T1000 (cell line): ENCODE measurements around the gene RICTOR.
A peak's percentile ranks its signal among the peaks of the same experiment; 100 is the strongest.

Experiments used
- DNase-seq: peaks from one replicate; lab custom pipeline; 2025; ENCODE audit warnings: mixed read lengths; lab: John Stamatoyannopoulos, UW

Gene RICTOR

DNA sequence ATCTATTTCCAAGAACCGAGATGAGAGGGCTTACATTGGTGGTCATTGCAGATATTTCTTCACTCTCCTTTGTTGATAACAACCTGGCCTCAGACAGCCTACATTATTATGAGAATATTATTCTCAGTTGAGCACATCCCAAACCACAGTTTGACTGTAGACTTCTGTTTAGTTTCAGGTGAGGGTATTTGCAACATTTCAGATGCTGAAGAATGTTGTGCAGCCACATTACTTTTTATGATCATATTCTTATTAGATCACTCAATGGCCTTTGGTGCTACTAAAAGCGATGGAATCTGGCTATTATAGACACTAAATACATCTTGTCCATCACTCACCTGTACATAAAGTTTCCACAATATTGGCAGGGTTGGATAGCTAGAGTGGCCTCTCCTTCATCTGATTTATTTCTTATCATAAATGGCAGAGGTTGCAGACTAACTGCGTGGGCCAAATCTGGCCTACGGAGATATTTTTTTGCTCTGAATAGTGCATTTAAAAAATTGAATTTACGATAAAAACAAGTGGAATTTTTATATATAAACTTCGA is 26.2 kb upstream of the RICTOR start:
- DNase-seq, result no peak

GRCh38 chr5:39099831-39100230 is 25.6 kb upstream of the RICTOR start:
- DNase-seq, result no peak

GRCh38 chr5:39093352-39093751 is 19.2 kb upstream of the RICTOR start:
- DNase-seq, result no peak

DNA sequence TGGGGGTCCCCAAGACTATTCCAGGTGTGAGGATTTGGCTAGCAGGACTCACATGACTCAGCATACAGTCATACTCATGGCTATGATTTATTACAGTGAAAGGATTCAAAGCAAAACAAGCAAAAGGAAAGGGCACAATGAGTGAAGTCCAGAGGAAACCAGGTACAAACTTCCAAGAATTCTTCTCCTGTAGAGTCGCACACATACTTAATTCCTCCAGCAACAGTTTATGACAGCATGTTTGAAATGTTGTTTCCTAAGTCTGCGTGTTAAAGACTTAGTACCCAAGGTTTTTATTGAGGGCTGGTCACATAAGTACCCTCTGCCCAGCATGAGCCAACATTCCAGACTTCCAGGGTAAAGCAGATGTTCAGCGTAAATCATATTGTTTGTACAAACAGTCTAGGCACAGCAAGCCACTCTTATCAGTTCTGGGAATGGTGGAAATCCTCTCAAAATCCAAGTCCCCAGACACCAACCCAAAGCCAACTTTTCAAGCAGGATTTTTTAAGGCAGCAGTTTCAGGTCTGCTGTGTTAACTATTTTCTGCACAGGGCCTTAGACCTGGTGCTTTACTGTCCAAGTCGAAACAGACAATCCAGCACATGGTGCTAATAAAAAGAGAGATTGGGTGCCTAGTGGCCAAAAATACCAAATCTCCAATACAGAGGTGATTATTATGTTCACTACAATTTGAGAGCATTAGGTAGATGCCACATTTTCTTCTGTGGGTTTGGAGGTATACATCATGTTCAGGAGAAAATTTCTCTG is 18.6 kb upstream of the RICTOR start:
- no peak for DNase-seq

DNA sequence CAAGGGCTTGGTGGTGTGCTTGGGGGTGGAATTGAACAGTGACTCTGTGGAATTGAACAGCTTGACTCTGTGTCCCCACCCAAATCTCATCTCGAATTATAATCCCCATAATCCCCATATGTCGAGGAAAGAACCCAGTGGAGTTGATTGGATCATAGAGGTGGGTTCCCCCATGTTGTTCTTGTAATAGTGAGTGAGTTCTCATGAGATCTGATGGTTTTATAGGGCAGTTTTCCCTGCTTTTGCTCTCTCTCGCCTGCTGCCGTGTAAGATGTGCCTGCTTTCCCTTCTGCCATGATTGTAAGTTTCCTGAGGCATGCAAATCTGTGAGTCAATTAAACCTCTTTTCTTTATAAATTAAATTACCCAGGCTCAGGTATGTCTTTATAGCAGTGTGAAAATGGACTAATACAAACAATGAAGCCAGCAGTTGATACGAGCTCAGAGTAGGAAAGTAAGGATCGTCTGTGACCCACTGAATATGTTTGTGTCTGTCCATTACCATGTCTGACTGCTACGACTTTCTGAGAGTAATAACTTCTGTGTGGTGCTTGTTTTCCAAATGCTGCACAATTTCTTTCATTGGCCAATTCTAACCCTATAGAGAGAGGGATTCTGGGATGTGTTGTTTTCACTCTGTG is 17.9 kb upstream of the RICTOR start:
- DNase-seq, result no peak

DNA sequence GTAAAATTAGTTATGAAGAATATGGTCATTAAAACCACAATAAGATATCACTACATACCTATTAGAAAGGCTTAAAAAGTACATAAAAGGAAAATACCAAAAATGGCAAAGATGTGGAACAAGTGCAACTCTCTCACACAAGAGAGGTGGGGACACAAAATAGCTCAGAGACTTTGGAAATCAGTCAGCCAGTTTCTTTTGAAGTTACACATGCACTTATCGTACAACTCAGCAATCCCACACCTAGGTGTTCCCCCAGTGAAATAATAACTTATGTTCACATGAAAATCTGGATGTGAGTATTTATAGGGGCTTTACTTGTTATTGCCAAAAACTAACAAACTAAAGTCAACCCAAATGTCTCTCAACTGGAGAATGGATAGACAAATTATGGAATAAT is 9.8 kb upstream of the RICTOR start:
- no peak for DNase-seq

- DNase-seq, result no peak
Observed at GRCh38 chr5:39082995-39083394, 8.8 kb upstream of the RICTOR start.

- no peak for DNase-seq
Observed at GRCh38 chr5:39080597-39081204, 6.5 kb upstream of the RICTOR start.

GRCh38 chr5:39080168-39080567 is 6.0 kb upstream of the RICTOR start:
- no peak for DNase-seq

- no peak for DNase-seq
Observed at GRCh38 chr5:39079147-39079546, 4.9 kb upstream of the RICTOR start.

DNA sequence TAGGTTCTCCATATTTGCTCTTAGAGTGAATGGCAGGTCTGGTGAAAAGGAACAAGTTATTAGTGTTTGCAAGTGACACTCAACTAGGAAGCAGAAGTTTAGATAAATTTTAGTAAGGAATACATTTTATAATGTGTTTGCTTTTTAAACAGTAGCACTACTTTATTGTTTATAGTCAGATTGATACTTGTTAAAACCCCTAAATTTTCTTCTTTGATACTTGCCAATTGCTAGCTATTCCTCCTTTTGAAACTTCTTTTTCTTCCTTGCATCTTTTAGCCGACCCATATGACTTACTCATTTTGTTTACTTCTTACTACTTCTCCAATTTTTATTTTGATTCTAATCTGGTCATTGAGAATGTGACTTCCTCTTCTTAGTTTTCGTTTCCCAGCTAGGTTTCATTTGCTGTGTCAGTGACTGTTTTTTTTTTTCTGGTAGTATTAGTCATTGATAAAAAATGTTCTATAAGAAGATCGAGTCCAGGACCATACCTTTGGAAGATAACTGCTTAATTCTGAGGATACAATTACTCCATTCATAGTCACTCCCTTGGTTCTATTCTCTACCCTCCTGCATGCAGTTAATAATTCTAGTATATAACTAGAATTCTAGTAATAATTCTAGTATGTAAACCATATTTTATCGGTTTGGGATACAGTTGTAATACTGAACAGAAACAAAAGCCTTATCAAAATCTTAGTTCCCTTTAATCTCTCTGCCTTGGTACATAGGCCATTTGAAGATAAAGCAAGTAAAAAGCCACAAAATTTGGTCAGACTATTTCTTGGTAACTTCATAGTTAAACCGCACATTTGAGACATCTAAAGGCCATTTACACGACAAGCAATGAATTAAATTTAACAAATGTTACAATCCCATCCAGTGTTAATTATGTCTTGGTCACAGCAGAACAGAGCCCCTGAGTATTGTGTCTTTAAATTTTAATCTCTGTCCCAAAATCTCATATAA is 2.8 kb upstream of the RICTOR start:
- no peak for DNase-seq

DNA sequence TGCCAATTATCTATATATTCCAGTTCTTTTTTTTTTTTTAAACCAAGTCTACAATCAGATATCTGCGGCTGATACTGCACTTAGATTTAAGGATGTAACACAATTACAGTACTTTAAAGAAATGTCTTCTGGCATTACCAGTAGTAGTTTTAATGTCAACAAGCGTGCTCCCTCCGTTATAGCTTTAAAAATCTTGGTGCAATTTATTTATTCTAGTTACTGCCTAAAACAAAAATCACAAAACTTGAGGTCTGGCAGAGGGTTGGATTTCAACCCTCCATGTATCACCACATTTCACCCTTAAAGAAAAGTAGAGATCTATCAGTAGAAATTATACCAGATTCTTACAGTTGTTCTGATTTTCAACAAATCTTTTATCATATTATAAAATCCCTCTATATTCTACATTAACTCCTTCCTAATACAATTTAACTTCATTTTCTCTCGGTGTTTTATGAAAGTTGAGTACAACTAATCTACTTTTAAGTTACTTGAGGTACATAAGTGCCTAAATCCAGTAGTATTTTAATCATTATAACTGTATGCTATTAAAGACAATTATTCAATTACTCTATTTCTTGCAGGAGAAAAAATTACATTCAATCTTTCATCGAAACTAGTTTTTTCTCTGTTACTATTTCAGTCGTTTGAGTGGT is 2.0 kb upstream of the RICTOR start:
- DNase-seq, result no peak

- DNase-seq, result no peak
Observed at GRCh38 chr5:39073767-39074016, 507 bp downstream of the RICTOR start.

DNA sequence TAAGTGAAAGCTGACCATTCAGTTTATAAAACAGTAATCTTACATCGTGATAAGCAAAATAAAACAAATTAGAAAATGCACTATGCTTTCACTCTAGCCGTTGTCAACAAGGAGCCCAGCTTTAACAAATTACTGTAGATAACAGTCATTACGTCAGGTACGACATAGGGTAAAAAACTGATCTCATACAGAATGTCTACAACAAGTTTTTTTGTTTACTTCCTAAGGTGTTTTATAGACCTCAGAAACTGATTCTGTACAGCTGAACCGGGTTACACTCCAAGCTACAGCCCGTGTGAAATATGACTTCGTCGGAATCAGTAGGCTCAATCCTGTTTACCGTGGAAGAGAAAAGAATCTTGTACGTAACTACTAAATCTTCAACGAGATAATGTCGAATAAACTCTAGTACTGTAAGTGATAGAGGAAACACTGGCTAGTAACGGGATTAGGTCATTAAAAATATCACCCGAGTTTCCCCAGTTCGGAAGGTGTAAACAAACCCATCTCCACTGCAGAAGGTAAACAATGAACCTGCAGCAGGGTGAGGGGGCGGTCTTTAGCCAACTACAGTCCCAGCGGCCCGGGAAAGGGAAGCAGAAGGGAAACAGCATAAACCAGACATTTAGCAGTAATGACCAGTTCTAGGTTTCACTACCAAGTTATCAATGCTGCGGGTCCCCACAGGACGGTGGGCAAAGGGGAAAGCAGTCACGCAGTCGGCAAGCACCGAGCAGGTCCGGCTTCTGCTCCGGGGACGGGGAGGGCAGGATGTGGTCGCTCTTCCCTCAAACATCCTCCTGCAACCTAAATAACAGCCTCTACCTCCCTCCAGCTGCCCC is 1.1 kb downstream of the RICTOR start:
- DNase-seq, result peak; percentile 4

- no peak for DNase-seq
Observed at GRCh38 chr5:39068099-39068498, 6.1 kb downstream of the RICTOR start.

GRCh38 chr5:39064450-39064849 is 9.7 kb downstream of the RICTOR start:
- DNase-seq, result no peak

- no peak for DNase-seq
Observed at GRCh38 chr5:39063037-39063436, 11.2 kb downstream of the RICTOR start.

- DNase-seq, result no peak
Observed at GRCh38 chr5:39062530-39062929, 11.7 kb downstream of the RICTOR start.

GRCh38 chr5:39062104-39062503 is 12.1 kb downstream of the RICTOR start:
- DNase-seq, result no peak

DNA sequence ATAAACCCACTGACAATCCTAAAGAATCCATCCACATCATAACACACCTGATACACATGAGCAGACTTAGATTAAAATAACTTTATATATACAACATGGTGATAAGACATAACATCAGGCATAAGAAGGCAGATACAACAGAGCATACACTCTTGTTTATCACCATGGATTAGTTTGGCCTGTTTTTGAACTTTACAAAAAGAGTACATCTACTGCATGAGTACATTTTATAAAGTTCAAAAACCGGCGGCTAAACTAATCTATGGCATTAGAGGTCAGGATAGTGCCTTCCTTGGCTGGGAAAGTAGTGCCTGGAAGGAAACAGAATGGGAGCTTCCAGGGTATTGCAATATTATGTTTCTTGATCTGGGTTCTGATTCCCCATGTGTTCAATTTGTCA is 15.1 kb downstream of the RICTOR start:
- no peak for DNase-seq
